K562 (cell line): Measurements from ENCODE around the gene RSPH9. TPM values are rescaled to one million over a fixed set of nuclear protein-coding genes. Genes with fewer than 3 reads are reported as not detected.

Experiments used
- AFF1 ChIP-seq, 2 experiments: fragments of 450-650 bp; IDR thresholded peaks; 2 replicates each; pipeline ENCODE4 v1.6.1; 2018; ENCODE audit warnings: mild to moderate bottlenecking in 2 of 2, low read depth in 1 of 2; ENCODE audit not compliant: partially characterized antibody in 2 of 2
- BCLAF1 ChIP-seq, 2 experiments: fragments of 450-650 bp in 1 of 2; IDR thresholded peaks; 2 replicates each; pipeline ENCODE4 v1.6.1; 2011 to 2017; ENCODE audit warnings: low read depth in 2 of 2, antibody characterized with exemption in 1 of 2, borderline replicate concordance in 1 of 2, low read length in 1 of 2, mild to moderate bottlenecking in 1 of 2, mixed read lengths in 1 of 2; ENCODE audit not compliant: control insufficient read depth in 1 of 2
- CBFA2T2 ChIP-seq: fragments of 450-650 bp; conservative IDR thresholded peaks from 2 replicates; pipeline ENCODE4 v1.6.1; 2017; ENCODE audit warnings: mild to moderate bottlenecking
- E2F3 ChIP-seq: fragments of 250-450 bp; sonication (Bioruptor Pico); IDR thresholded peaks from 2 replicates; pipeline ENCODE4 v1.4.0; 2020; ENCODE audit warnings: mild to moderate bottlenecking
- FOXJ3 ChIP-seq: sonication (generic); formaldehyde crosslinking; IDR thresholded peaks from 2 replicates; pipeline ENCODE4 v1.4.0; 2020; ENCODE audit warnings: mild to moderate bottlenecking, missing genetic modification reagents
- GABPA ChIP-seq: fragments of 200-800 bp; sonication (Bioruptor generic); conservative IDR thresholded peaks from 2 replicates; pipeline ENCODE4 v1.6.1; 2016; ENCODE audit warnings: low read depth, missing genetic modification characterization, missing compliant biosample characterization
- MEF2D ChIP-seq: conservative IDR thresholded peaks from 2 replicates; pipeline ENCODE4 v1.6.1; 2016; ENCODE audit warnings: low read depth, missing genetic modification characterization, missing compliant biosample characterization
- NR1H2 ChIP-seq: sonication (generic); formaldehyde crosslinking; IDR thresholded peaks from 2 replicates; pipeline ENCODE4 v1.4.0; 2020; ENCODE audit warnings: mild to moderate bottlenecking, missing genetic modification reagents
- POLR2AphosphoS2 ChIP-seq: IDR thresholded peaks from 2 replicates; pipeline ENCODE4 v1.6.1; 2012; ENCODE audit warnings: low read length, improper control_type of control experiment
- POLR2AphosphoS5 ChIP-seq: IDR thresholded peaks from 2 replicates; pipeline ENCODE4 v1.6.1; 2011; ENCODE audit warnings: mild to moderate bottlenecking, low read depth, low read length, moderate library complexity; ENCODE audit not compliant: control insufficient read depth, insufficient read depth
- RBM22 ChIP-seq: fragments of 200-400 bp; formaldehyde crosslinking; IDR thresholded peaks from 2 replicates; pipeline ENCODE4 v1.6.1; 2018; ENCODE audit warnings: low read length, low read depth; ENCODE audit not compliant: poor library complexity, severe bottlenecking
- SLC30A9 ChIP-seq: fragments of 250-450 bp; sonication (Bioruptor Pico); IDR thresholded peaks from 2 replicates; pipeline ENCODE4 v1.8.0; 2022; ENCODE audit warnings: mild to moderate bottlenecking, moderate library complexity
- STAG1 ChIP-seq: sonication (generic); formaldehyde crosslinking; IDR thresholded peaks from 2 replicates; pipeline ENCODE4 v1.5.0; 2020; ENCODE audit warnings: missing genetic modification reagents, borderline replicate concordance
- TAL1 ChIP-seq: fragments of 450-650 bp; IDR thresholded peaks from 2 replicates; pipeline ENCODE4 v1.6.1; 2016; ENCODE audit warnings: mild to moderate bottlenecking
- VEZF1 ChIP-seq: fragments of 200-800 bp; sonication (Bioruptor generic); IDR thresholded peaks from 2 replicates; pipeline ENCODE4 v1.6.1; 2017; ENCODE audit warnings: missing genetic modification characterization, missing compliant biosample characterization
- ZNF263 ChIP-seq: sonication (generic); formaldehyde crosslinking; IDR thresholded peaks from 2 replicates; pipeline ENCODE4 v1.8.0; 2022; ENCODE audit warnings: mild to moderate bottlenecking, missing genetic modification reagents, borderline replicate concordance
- ZNF41 ChIP-seq: fragments of 250-450 bp; sonication (Bioruptor Pico); conservative IDR thresholded peaks from 2 replicates; pipeline ENCODE4 v1.4.0; 2020; ENCODE audit warnings: mild to moderate bottlenecking
- ZNF766 ChIP-seq: fragments of 200-800 bp; sonication (Bioruptor generic); conservative IDR thresholded peaks from 2 replicates; pipeline ENCODE4 v1.6.1; 2016; ENCODE audit warnings: missing genetic modification characterization, missing compliant biosample characterization
- polyA plus RNA-seq, 8 experiments: library from polyadenylated mRNA; depleted of rRNA in 4 of 8; stranded (reverse) in 5 of 8; unstranded in 3 of 8; fragments of >200 nt; fragmentation: Nextera tagmentation in 2 of 8; fragmentation: Illumina TruSeq in 1 of 8; extraction: Ambion mirVana in 2 of 8; extraction: Trizol in 1 of 8; gene quantifications; 2 replicates each; pipeline versions ENCODE4 v1.2.1 to v1.2.3, GENCODE V29; 2011 to 2014; ENCODE audit warnings: inconsistent platforms in 1 of 8, missing spikeins in 1 of 8
- total RNA-seq, 7 experiments: library from RNA; depleted of rRNA in 6 of 7; stranded (reverse); fragments of >200 nt in 6 of 7; fragmentation: Illumina TruSeq in 2 of 7; extraction: Trizol in 2 of 7; gene quantifications; 2 replicates each; pipeline versions ENCODE4 v1.2.1 to v1.2.3, GENCODE V29; 2011 to 2021; ENCODE audit warnings: low replicate concordance in 1 of 7

The RSPH9 gene
- total and polyA plus RNA-seq, 9 of the 15 experiments (the other 6 are each of a cell fraction or from before 2014, with no cell fraction given): 0.05 to 0.60 (median 0.39) TPM; not detected in 6

GRCh38 chr6:43714311-43715055 lies 69.6 kb downstream of the RSPH9 start (continued):
- TF ChIP-seq POLR2AphosphoS5 (no peak), FOXJ3 (CRISPR knock-in tag) (no peak), MEF2D (tag) (0 out of 2 replicates have a peak, but pooled peaks have one; percentile 13), CBFA2T2 (peak; percentile 62), POLR2AphosphoS2 (no peak), RBM22 (no peak), AFF1 (IDR thresholded peaks at IDR 0.05; ENCODE audit: low read depth in 1 of 2, partially characterized antibody in 2 of 2) (peak in 1 of 2 experiments; percentile 40), ZNF41 (CRISPR knock-in tag) (no peak), E2F3 (0 out of 2 replicates have a peak, but pooled peaks have one; percentile 27), VEZF1 (CRISPR knock-in tag) (peak; percentile 73), SLC30A9 (no peak), NR1H2 (CRISPR knock-in tag) (no peak), TAL1 (peak; percentile 48), GABPA (no peak; the same call in 1 of the 2 replicates), ZNF766 (CRISPR knock-in tag) (0 out of 2 replicates have a peak, but pooled peaks have one; percentile 37), ZNF263 (peak; percentile 78; the same call in 1 of the 2 replicates), STAG1 (CRISPR knock-in tag) (no peak), BCLAF1 (IDR thresholded peaks at IDR 0.05; ENCODE audit: borderline replicate concordance in 1 of 2, control insufficient read depth in 1 of 2, low read depth in 2 of 2, low read length in 1 of 2) (no peak)
